ENCODE results near the gene UTP11.

Gene UTP11

DNA sequence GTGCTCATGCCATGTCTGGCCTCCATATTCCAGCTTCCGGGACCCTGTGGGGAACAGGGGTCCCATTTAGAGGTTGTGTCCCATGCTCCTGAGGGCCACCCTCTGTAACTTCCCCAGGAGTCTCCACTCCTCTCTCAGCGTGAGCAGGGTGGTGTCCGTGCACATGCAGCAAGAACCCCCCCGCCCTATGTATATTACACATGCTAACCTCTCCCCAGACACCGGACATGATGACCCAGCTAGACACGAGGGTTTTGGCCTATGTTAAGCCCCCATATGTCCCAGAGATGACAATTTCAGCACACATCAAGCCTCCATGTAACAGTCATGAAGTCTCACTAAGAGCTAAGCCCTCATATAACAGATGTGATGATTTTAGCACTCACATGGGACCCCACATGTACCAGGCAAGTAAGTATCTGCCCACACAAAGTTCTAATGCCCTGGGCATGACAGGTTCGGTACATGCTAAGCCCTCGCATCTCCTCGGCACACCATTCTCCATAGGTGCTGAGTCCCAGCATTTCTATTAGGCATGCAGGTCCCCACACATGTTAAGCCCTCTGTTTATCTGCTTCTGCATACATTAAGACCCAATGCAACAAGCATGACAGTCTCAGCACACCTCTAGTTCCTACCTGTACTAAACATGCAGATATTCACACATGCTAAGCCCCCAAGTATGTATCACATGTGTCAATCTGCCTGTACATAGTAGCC, 14.3 kb upstream of the UTP11 start:
- TF ChIP-seq, protein P1, sequence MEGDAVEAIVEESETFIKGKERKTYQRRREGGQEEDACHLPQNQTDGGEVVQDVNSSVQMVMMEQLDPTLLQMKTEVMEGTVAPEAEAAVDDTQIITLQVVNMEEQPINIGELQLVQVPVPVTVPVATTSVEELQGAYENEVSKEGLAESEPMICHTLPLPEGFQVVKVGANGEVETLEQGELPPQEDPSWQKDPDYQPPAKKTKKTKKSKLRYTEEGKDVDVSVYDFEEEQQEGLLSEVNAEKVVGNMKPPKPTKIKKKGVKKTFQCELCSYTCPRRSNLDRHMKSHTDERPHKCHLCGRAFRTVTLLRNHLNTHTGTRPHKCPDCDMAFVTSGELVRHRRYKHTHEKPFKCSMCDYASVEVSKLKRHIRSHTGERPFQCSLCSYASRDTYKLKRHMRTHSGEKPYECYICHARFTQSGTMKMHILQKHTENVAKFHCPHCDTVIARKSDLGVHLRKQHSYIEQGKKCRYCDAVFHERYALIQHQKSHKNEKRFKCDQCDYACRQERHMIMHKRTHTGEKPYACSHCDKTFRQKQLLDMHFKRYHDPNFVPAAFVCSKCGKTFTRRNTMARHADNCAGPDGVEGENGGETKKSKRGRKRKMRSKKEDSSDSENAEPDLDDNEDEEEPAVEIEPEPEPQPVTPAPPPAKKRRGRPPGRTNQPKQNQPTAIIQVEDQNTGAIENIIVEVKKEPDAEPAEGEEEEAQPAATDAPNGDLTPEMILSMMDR (IDR thresholded peaks at IDR 0.05; ENCODE audit: borderline replicate concordance, insufficient read depth, low read depth, low read length): no peak
- H3K4me3 ChIP-seq (ENCODE audit: low read depth, low read length): no peak overlapping the region

DNA sequence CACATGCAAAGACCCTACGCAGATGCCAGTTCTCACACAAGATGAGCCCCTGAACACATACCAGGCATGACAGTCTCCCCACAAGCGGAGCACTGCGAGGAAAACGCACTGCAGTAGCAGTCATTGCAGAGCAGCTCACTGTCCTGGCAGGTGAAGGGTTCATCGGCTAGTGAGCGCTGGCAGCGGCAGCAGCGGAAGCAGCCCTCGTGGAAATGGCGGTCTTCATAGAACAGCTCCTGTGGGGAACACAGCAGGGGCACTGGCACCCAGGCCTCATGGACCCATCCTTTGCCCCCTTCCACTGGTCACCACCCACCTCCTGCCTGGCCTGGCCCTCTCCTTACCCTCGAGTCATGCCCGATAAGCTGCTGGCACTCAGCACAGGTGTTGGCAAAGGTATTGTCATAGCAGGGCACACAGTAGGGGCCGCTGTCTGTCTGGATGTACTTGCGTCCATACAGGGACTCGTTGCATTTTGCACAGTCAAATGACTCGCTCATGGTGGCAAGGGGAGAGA, 13.6 kb upstream of the UTP11 start:
- TF ChIP-seq, protein P1 (IDR thresholded peaks at IDR 0.05; ENCODE audit: borderline replicate concordance, insufficient read depth, low read depth, low read length): no peak
- H3K4me3 ChIP-seq (ENCODE audit: low read depth, low read length): no peak overlapping the region

DNA sequence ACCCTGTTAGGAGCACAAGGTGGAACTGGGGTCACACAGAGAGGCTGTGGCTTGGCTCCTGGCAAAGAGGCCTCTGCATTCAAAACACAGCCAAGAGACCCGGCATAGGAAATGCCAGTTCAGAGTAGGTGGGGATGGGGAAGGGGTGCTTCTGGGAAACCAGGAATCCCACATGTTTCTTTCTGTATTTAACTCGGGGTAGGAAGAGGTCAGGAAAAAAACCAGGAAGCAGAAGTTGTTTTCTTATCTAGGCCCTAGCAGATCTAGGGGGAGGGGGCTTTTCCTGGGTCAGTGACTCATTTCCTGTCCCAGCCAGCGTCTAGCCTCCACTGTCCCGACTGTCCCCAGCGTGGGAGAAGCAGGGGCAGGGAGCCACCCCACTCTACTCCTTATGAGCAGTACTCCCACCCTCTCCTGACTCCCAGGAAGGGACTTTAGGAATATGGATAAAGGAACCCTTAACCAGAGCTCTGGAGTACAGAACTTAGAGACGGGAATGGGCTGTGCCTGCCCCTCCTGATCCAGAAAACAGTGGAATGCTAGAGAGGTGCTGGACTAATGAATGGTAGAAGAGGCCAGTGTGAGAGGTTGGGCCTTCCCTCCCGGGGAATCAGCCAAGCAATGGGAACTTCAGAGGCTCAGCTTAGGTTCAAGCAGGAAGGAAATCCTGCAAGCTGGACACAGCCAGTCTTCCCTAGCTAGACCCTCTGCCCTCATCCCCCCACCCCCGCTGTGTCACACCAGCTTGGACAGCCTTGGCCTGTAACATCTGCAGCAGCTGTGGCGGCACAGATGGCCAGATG, 12.9 kb upstream of the UTP11 start:
- H3K4me3 ChIP-seq (ENCODE audit: low read depth, low read length): no peak overlapping the region

GRCh38 chr1:38000233-38000528, 12.4 kb upstream of the UTP11 start:
- TF ChIP-seq, protein P1 (IDR thresholded peaks at IDR 0.05; ENCODE audit: borderline replicate concordance, insufficient read depth, low read depth, low read length): no peak
- H3K4me3 ChIP-seq (ENCODE audit: low read depth, low read length): no peak overlapping the region

More for the DNA sequence above, 12.9 kb upstream of the UTP11 start:
- TF ChIP-seq, protein P1 (IDR thresholded peaks at IDR 0.05; ENCODE audit: borderline replicate concordance, insufficient read depth, low read depth, low read length): no peak

DNA sequence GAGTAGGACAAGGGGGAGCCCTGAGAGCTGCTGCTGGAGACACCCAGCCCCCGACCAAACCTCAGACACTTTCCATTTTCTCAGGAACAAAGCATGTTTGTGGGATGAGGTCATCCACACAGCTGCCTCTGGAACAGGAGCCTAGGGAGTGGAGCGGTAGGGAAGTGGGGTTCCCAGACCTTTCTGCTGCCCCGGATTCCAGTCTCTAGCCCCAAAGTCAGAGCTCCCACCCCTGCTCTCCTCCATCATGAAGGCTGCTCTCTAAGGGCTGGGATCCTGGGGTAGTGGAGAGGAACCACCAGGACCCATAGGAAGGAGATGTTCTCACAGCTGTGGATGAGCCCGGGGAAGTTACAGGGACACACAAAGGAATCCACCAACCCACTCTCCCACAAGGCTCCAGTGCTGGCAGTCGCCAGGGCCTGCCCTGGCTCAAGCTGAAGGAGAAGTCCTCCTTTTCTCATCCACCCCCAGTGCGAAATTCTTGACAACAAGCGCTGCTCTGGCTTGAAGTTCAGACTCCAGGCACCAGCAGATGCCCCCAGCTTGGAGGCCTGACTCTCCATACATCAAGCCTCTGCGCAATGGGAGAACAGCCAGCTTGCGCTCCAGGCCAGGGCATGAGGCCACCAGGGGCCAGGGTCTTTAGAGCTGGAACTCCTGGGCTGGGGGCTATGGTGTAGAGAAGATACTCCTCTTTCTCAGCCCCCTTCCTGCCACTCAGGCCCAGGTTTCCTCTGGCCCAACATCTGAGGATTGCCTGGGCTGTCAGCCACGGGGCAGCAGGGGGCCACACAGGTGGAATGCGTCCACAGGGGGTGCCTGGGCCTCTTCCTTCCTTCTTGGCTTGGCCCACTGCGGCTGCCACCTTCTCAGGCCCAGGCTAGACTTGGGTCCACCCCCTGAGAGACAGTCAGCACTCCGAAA, 11.7 kb upstream of the UTP11 start:
- TF ChIP-seq, protein P1 (IDR thresholded peaks at IDR 0.05; ENCODE audit: borderline replicate concordance, insufficient read depth, low read depth, low read length): no peak
- no peak overlapping the region for H3K4me3 ChIP-seq (ENCODE audit: low read depth, low read length)

- H3K4me3 ChIP-seq (ENCODE audit: low read depth, low read length): peak overlapping the region; percentile 66
- TF ChIP-seq, protein P1 (IDR thresholded peaks at IDR 0.05; ENCODE audit: borderline replicate concordance, insufficient read depth, low read depth, low read length): no peak
Observed at GRCh38 chr1:38003261-38004250, 9.0 kb upstream of the UTP11 start.
